Activated B cell treated with CpG ODN at 0.5 μM for 24 hours (primary cell): Measurements from ENCODE around the gene RAP1GDS1. TPM values are rescaled to one million over a fixed set of nuclear protein-coding genes. Genes with fewer than 3 reads are reported as not detected.
"Not testable (repeated sequence)": the region's sequence is repeated elsewhere in the genome, so short reads cannot be mapped to it uniquely, and the experiment has no call there.

Experiments
- ATAC-seq: fragments of 200-7000 bp; cut with Tn5 transposase; one replicate; pipeline ENCODE4 v1.10.0; 2021; ENCODE audit warnings: low read depth, mild to moderate bottlenecking, moderate library complexity
- CTCF ChIA-PET: fragments of 350-600 bp; sonication (Branson Sonifier 250); formaldehyde crosslinking; loops from one replicate; lab custom pipeline; 2021; ENCODE audit warnings: antibody characterized with exemption; lab: Charles Lee
- POLR2A ChIA-PET: fragments of 350-600 bp; sonication (Branson Sonifier 250); formaldehyde crosslinking; loops from one replicate; lab custom pipeline; 2021; ENCODE audit warnings: antibody characterized with exemption; lab: Charles Lee
- DNase-seq: peaks from one replicate; pipeline ENCODE4 v3.0.0; 2022
- H3K27ac Mint-ChIP-seq: one replicate; pipeline ENCODE4 v1.8.0; 2020; ENCODE audit warnings: mixed read lengths
- H3K27me3 Mint-ChIP-seq: one replicate; pipeline ENCODE4 v1.8.0; 2021; ENCODE audit warnings: mixed read lengths
- H3K36me3 Mint-ChIP-seq: one replicate; pipeline ENCODE4 v1.8.0; 2021; ENCODE audit warnings: low read depth, mixed read lengths
- H3K4me1 Mint-ChIP-seq: one replicate; pipeline ENCODE4 v1.8.0; 2021; ENCODE audit warnings: mixed read lengths
- H3K4me3 Mint-ChIP-seq: one replicate; pipeline ENCODE4 v1.8.0; 2020; ENCODE audit warnings: mild to moderate bottlenecking, mixed read lengths
- H3K9me3 Mint-ChIP-seq: one replicate; pipeline ENCODE4 v1.8.0; 2020; ENCODE audit warnings: mixed read lengths
- intact Hi-C: fragments of 100-400 bp; cut with micrococcal nuclease; formaldehyde crosslinking; loops from one replicate; pipeline ENCODE4 v1.15.1; 2024
- total RNA-seq: library from RNA; stranded (reverse); gene quantifications from 2 replicates; pipeline ENCODE4 v1.2.3, GENCODE V29; 2022
- TF ChIP-seq, protein P1 (sequence below): fragments of 200-600 bp; IDR thresholded peaks from one replicate; pipeline ENCODE4 v1.8.0; 2022; ENCODE audit warnings: antibody characterized with exemption, mild to moderate bottlenecking

RAP1GDS1 gene
- total RNA-seq, 1 donor from 2014 or later, result 54.6 TPM

DNA sequence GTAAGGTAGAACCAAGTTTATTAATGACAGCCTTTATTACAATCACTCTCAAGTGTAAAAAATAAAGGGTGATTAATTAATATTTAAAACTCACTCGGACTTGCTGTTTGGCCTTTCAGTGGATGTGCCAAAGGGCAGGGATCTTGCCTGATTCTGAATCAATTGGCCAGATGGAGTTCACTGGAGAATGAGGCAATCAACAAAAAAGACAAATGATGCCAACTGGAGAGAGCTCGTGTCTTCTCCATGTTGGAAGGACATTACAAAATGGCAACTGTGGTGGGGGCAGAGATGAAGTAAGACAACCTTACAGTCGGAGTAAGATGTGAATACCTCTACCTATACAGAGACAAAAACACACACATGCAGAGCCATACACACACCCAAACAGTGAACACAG is 209.2 kb downstream of the RAP1GDS1 start:
- no peak for ATAC-seq
- no peak for DNase-seq
- peaks cover 7% of the 10 kb centered on the region for H3K4me1 Mint-ChIP-seq
- no peaks in the 10 kb centered on the region for H3K9me3 Mint-ChIP-seq
- ChIA-PET POLR2A (no interaction called here), CTCF (interaction anchor here (1.6 kb wide), 1 partner anchor 586 kb away, joined by 6 read pairs; no protein-coding TSS in a partner anchor)
- no peaks in the 10 kb centered on the region for H3K27me3 Mint-ChIP-seq
- H3K4me3 Mint-ChIP-seq, result no peak overlapping the region
- no peak overlapping the region for H3K27ac Mint-ChIP-seq
- intact Hi-C loops, result no loop called here
- peaks cover 2% of the 10 kb centered on the region for H3K36me3 Mint-ChIP-seq
- TF ChIP-seq, protein P1, sequence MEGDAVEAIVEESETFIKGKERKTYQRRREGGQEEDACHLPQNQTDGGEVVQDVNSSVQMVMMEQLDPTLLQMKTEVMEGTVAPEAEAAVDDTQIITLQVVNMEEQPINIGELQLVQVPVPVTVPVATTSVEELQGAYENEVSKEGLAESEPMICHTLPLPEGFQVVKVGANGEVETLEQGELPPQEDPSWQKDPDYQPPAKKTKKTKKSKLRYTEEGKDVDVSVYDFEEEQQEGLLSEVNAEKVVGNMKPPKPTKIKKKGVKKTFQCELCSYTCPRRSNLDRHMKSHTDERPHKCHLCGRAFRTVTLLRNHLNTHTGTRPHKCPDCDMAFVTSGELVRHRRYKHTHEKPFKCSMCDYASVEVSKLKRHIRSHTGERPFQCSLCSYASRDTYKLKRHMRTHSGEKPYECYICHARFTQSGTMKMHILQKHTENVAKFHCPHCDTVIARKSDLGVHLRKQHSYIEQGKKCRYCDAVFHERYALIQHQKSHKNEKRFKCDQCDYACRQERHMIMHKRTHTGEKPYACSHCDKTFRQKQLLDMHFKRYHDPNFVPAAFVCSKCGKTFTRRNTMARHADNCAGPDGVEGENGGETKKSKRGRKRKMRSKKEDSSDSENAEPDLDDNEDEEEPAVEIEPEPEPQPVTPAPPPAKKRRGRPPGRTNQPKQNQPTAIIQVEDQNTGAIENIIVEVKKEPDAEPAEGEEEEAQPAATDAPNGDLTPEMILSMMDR, result no peak

- Mint-ChIP-seq H3K4me3 (no peak overlapping the region), H3K27ac (no peak overlapping the region), H3K27me3 (no peaks in the 10 kb centered on the region), H3K4me1 (peaks cover 7% of the 10 kb centered on the region), H3K9me3 (no peaks in the 10 kb centered on the region), H3K36me3 (peaks cover 2% of the 10 kb centered on the region)
- POLR2A ChIA-PET, result no interaction called here
- DNase-seq, result no peak
- ATAC-seq, result no peak
- CTCF ChIA-PET, result interaction anchor here (1.3 kb wide), 1 partner anchor 583 kb away, joined by 5 read pairs; no protein-coding TSS in a partner anchor
- TF ChIP-seq, protein P1, result no peak
- intact Hi-C loops, result no loop called here
Measured at GRCh38 chr4:98470831-98471230, 209.6 kb downstream of the RAP1GDS1 start.

DNA sequence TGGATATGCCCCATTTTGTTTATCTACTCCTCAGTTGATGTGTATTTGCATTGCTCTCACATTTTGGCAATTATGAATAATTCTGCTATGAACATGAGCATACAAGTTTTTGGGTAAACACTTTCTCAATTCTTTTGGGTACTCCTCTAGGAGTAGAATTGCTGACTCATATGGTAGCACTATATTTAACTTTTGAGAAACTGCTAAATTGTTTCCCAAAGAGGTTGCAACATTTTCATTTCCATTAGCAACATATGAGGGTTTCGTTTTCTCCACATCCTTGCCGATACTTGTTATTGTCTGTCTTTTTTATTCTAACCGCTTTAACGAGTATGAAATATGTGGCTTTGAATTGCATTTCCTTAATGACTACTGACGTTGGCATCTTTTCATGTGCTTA is 211.9 kb downstream of the RAP1GDS1 start:
- no peak overlapping the region for H3K4me3 Mint-ChIP-seq
- no peaks in the 10 kb centered on the region for H3K4me1 Mint-ChIP-seq
- no peaks in the 10 kb centered on the region for H3K9me3 Mint-ChIP-seq
- CTCF ChIA-PET, result no interaction called here
- TF ChIP-seq, protein P1, result no peak
- no peak for ATAC-seq
- H3K36me3 Mint-ChIP-seq, result peaks cover 8% of the 10 kb centered on the region
- intact Hi-C loops, result no loop called here
- no peak overlapping the region for H3K27ac Mint-ChIP-seq
- DNase-seq, result no peak
- POLR2A ChIA-PET, result no interaction called here
- H3K27me3 Mint-ChIP-seq, result no peaks in the 10 kb centered on the region

GRCh38 chr4:98474408-98474844 is 213.2 kb downstream of the RAP1GDS1 start:
- POLR2A ChIA-PET, result no interaction called here

DNA sequence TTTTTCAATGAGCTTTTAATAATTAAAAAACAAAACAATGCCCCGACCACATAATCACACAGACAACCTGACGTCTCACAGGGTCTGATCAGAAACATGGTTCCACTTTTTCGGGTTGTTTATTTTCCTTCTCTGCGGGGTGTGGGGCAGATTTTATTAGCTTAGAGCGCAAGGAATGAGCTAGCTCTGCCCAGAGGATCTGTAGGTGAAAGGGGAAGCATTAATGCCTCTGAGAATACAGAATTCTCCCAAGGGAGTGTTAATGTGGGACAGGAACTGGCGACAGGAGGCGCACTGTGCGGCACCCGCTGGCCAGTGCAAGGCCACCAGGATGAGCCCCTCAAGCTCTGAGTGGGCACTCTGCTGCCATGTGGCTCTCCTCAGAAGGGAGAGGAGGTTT is 215.7 kb downstream of the RAP1GDS1 start:
- Mint-ChIP-seq H3K9me3 (no peaks in the 10 kb centered on the region), H3K4me1 (peaks cover under 1% of the 10 kb centered on the region), H3K27ac (no peak overlapping the region), H3K36me3 (peaks cover 8% of the 10 kb centered on the region), H3K4me3 (no peak overlapping the region), H3K27me3 (no peaks in the 10 kb centered on the region)
- ChIA-PET POLR2A (no interaction called here), CTCF (interaction anchor here (1.9 kb wide), 1 partner anchor 9 kb away, joined by 6 read pairs; no protein-coding TSS in a partner anchor)
- ATAC-seq (no peak), DNase-seq (no peak)
- TF ChIP-seq, protein P1, result no peak
- intact Hi-C loops, result no loop called here

More at GRCh38 chr4:98474408-98474844, 213.2 kb downstream of the RAP1GDS1 start:
- TF ChIP-seq, protein P1, result no peak
- CTCF ChIA-PET, result no interaction called here
- intact Hi-C loops, result no loop called here
- Mint-ChIP-seq H3K27ac (no peak overlapping the region), H3K4me3 (no peak overlapping the region), H3K36me3 (peaks cover 8% of the 10 kb centered on the region), H3K9me3 (no peaks in the 10 kb centered on the region), H3K4me1 (no peaks in the 10 kb centered on the region), H3K27me3 (no peaks in the 10 kb centered on the region)
- DNase-seq, result no peak
- ATAC-seq, result no peak

DNA sequence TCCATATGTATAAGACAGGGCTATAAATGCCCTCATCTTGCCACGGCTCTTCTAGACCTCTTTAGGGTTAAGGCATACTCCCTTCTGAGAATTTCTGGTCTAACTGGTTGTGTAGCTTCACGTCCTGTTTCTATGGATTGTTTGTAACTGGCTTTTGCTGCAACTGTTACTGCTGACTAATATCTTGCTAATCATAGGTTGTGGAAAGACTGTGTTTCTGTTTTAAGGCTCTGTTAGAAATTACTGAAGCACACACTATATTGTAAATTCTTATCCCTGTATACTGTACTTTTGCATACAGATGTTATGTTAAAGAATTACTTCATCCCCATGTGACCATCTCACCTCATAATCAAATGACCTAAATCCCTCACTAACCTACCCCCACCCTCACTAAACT is 218.4 kb downstream of the RAP1GDS1 start:
- peaks cover 20% of the 10 kb centered on the region for H3K4me1 Mint-ChIP-seq
- H3K27ac Mint-ChIP-seq, CTCF ChIA-PET, H3K9me3 Mint-ChIP-seq, H3K36me3 Mint-ChIP-seq, H3K27me3 Mint-ChIP-seq, POLR2A ChIA-PET, ATAC-seq, H3K4me3 Mint-ChIP-seq, intact Hi-C loops, DNase-seq: not testable (repeated sequence)
